Sigmoid colon (tissue), 4 donors: ENCODE data around the gene FMNL2.

ENCODE experiments used
- CTCF ChIP-seq, 4 experiments: fragments of 450-650 bp in 3 of 4; fragments of 200-600 bp in 1 of 4; IDR thresholded peaks; one replicate each; pipeline ENCODE4 v1.5.1; 2016 to 2019; ENCODE audit warnings: antibody characterized with exemption in 4 of 4, mild to moderate bottlenecking in 3 of 4, moderate library complexity in 2 of 4
- POLR2A ChIP-seq, 2 donors: fragments of 450-650 bp; IDR thresholded peaks; one replicate each; pipeline ENCODE4 v1.6.1; 2016; ENCODE audit warnings: antibody characterized with exemption in 2 of 2, mild to moderate bottlenecking in 2 of 2, moderate library complexity in 2 of 2
- POLR2AphosphoS5 ChIP-seq, 4 donors: sonication (generic); formaldehyde crosslinking; IDR thresholded peaks; one replicate each; pipeline ENCODE4 v1.6.1; 2017; ENCODE audit warnings: antibody characterized with exemption in 4 of 4

GRCh38 chr2:152413228-152414030, 78.5 kb downstream of the FMNL2 start:
- TF ChIP-seq POLR2AphosphoS5 (IDR thresholded peaks at IDR 0.05) (no peak), CTCF (IDR thresholded peaks at IDR 0.05) (no peak), POLR2A (IDR thresholded peaks at IDR 0.05) (no peak)
